Measurements from ENCODE around the gene DOCK6. TPM values are rescaled to one million over a fixed set of nuclear protein-coding genes. Genes with fewer than 3 reads are reported as not detected.
"Not testable (repeated sequence)": the region's sequence is repeated elsewhere in the genome, so short reads cannot be mapped to it uniquely, and the experiment has no call there.

Gene DOCK6
- total RNA-seq, 1 donor from 2014 or later: 43.6 TPM

- H3K9me3 Mint-ChIP-seq: no peaks in the 10 kb centered on the region
- no peak overlapping the region for H3K27ac Mint-ChIP-seq
- no peaks in the 10 kb centered on the region for H3K27me3 Mint-ChIP-seq
- H3K36me3 Mint-ChIP-seq: peaks cover 9% of the 10 kb centered on the region
- no peaks in the 10 kb centered on the region for H3K4me1 Mint-ChIP-seq (ENCODE audit: unreplicated experiment)
- TF ChIP-seq, protein P1, sequence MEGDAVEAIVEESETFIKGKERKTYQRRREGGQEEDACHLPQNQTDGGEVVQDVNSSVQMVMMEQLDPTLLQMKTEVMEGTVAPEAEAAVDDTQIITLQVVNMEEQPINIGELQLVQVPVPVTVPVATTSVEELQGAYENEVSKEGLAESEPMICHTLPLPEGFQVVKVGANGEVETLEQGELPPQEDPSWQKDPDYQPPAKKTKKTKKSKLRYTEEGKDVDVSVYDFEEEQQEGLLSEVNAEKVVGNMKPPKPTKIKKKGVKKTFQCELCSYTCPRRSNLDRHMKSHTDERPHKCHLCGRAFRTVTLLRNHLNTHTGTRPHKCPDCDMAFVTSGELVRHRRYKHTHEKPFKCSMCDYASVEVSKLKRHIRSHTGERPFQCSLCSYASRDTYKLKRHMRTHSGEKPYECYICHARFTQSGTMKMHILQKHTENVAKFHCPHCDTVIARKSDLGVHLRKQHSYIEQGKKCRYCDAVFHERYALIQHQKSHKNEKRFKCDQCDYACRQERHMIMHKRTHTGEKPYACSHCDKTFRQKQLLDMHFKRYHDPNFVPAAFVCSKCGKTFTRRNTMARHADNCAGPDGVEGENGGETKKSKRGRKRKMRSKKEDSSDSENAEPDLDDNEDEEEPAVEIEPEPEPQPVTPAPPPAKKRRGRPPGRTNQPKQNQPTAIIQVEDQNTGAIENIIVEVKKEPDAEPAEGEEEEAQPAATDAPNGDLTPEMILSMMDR (conservative IDR thresholded peaks at IDR 0.05): no peak
- DNase-seq (ENCODE audit: extremely low spot score, unreplicated experiment): no peak
- H3K4me3 Mint-ChIP-seq: no peak overlapping the region
Observed at GRCh38 chr19:11165486-11166030, 96.8 kb downstream of the DOCK6 start.

DNA sequence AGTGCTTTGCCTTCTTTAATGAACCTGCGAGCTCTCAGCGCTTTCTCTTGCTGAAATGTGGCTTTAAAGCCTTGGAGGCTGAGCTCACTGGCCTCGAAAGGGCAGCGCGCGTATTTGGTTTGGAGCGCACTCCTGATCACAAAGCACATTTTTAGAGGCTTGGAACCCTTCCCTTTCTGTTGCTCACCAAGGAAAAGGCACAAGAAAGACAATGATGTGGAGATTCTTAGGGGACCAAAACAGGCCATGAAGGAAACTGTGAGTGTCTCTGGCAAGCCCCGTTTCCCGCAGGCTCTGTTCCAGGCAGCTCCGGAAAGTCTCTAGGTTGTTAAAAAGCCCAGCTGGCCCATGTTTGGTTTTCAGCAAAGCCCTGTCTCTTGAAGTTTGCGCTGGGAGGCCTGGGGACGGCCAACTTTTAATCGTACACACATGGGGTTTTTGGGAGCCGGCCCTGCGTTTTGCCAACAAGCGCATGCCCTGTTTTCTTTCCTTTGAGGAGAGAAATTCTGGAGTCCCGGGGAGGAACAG, 97.4 kb downstream of the DOCK6 start:
- H3K9me3 Mint-ChIP-seq: no peaks in the 10 kb centered on the region
- peaks cover 3% of the 10 kb centered on the region for H3K4me1 Mint-ChIP-seq (ENCODE audit: unreplicated experiment)
- no peaks in the 10 kb centered on the region for H3K27me3 Mint-ChIP-seq
- DNase-seq (ENCODE audit: extremely low spot score, unreplicated experiment): no peak
- no peak overlapping the region for H3K4me3 Mint-ChIP-seq
- peaks cover 5% of the 10 kb centered on the region for H3K36me3 Mint-ChIP-seq
- TF ChIP-seq, protein P1 (conservative IDR thresholded peaks at IDR 0.05): no peak
- no peak overlapping the region for H3K27ac Mint-ChIP-seq

- Mint-ChIP-seq H3K4me3 (no peak overlapping the region), H3K27ac (no peak overlapping the region), H3K4me1 (ENCODE audit: unreplicated experiment) (peaks cover 4% of the 10 kb centered on the region), H3K9me3 (no peaks in the 10 kb centered on the region), H3K27me3 (no peaks in the 10 kb centered on the region), H3K36me3 (peaks cover 4% of the 10 kb centered on the region)
- DNase-seq (ENCODE audit: extremely low spot score, unreplicated experiment): no peak
- TF ChIP-seq, protein P1 (conservative IDR thresholded peaks at IDR 0.05): no peak
Observed at GRCh38 chr19:11164296-11164695, 98.0 kb downstream of the DOCK6 start.

GRCh38 chr19:11160440-11160768, 101.9 kb downstream of the DOCK6 start:
- not testable (repeated sequence) for H3K9me3 Mint-ChIP-seq; H3K4me1 Mint-ChIP-seq (ENCODE audit: unreplicated experiment); DNase-seq (ENCODE audit: extremely low spot score, unreplicated experiment); H3K36me3 Mint-ChIP-seq; H3K4me3 Mint-ChIP-seq; H3K27me3 Mint-ChIP-seq; H3K27ac Mint-ChIP-seq

DNA sequence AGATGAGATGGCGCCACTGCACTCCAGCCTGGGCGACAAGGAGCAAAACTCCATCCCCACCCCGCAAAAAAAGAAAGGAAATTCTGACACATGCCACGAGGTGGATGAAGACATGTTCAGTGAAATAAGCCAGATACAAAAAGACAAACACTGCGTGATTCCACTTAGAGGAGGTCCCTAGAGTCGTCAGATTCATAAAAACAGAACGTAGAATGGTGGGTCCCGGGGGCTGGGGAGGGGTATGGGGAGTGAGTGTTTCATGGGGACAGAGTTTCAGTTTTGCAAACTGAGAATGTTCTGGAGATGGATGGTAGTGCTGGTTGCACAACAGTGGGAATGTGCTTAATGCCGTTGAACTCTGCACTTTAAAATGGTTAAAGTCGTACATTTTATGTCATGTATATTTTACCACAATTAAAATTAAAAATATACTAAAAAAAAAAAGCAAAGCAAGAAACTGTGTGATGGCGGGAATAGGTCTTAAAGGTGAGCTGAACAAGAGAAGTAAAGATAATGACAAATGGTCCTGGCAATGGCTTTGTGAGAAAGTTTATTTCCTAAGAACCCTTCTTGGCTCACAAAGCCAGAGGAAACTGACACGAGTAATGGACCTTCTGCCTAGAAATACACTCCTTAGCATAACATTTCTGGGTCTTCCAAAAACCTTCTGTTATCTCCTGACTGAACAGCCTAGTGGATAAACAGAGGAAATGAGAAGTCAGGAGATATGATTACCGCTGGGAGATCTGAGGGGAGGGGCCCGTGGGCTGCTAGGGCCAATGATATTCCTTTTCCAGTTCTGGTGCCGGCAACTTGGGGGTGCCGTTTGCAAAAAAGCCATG, 102.5 kb downstream of the DOCK6 start:
- H3K27me3 Mint-ChIP-seq: no peaks in the 10 kb centered on the region
- TF ChIP-seq, protein P1 (conservative IDR thresholded peaks at IDR 0.05): no peak
- H3K4me1 Mint-ChIP-seq (ENCODE audit: unreplicated experiment): peaks cover 4% of the 10 kb centered on the region
- no peak overlapping the region for H3K4me3 Mint-ChIP-seq
- no peak for DNase-seq (ENCODE audit: extremely low spot score, unreplicated experiment)
- no peak overlapping the region for H3K27ac Mint-ChIP-seq
- H3K9me3 Mint-ChIP-seq: no peaks in the 10 kb centered on the region
- H3K36me3 Mint-ChIP-seq: no peaks in the 10 kb centered on the region

Data from type B pancreatic cell (in vitro differentiated cells).